G401.6 (cell line): Measurements from ENCODE around the gene MYO1E.
"Not testable (repeated sequence)": the region's sequence is repeated elsewhere in the genome, so short reads cannot be mapped to it uniquely, and the experiment has no call there.

ENCODE experiments used
- FAIRE-seq: peaks from 2 replicates; lab custom pipeline; 2012; peaks lifted over from hg19 to GRCh38; lab: Jason Lieb, UNC

MYO1E gene

DNA sequence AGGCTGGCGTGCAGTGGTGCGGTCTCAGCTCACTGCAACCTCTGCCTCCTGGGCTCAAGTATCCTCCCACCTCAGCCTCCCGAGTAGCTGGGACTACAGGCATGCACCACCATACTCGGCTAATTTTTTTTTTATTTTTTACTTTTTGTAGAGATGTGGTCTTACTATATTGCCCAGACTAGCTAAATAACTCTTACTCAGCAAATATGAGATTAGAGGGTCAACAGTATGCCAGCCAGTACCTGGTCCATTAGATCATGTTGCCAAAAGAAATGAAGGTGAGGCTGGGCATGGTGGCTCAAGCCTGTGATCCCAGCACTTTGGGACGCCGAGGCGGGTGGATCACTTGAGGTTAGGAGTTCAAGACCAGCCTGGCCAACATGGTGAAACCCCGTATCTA, 210.6 kb downstream of the MYO1E start:
- FAIRE-seq, result not testable (repeated sequence)

GRCh38 chr15:59160880-59161593, 211.6 kb downstream of the MYO1E start:
- FAIRE-seq, result no peak

DNA sequence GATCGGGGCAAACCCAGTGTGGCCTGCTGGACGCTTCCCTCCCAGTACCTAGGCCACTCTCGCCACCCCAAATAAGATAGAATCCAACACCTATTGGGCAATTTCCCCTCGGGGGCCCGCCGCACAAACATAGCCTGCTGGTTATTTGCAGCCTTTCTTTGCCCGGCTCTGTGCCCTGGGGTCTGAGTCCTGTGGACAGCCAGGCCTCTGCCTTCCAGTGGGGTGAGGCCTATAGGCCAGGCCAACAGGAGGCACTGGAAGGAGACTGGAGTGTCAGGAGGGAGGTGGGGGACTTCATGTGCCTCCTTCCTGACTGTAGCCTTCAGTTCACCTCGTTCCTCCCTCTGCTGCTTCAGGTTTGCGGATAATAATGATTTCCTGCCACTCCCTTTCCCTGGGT, 213.5 kb downstream of the MYO1E start:
- no peak for FAIRE-seq

DNA sequence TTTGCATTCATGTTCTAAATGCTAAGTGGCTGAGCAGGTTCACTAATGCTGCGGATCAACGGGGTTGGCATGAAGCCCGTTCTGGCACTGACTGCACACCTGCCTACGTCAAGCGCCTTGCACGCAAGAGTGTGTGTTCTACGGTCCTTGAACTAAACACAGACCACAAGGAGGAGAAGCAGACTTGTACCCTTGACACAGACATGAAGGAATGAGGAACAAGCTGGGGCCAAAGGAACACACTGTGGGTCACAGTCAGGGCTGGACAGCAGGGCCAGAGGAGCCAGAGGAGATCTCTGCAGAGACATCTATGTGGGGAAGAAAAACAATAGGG, 214.0 kb downstream of the MYO1E start:
- no peak for FAIRE-seq

GRCh38 chr15:59157840-59158700, 214.6 kb downstream of the MYO1E start:
- FAIRE-seq, result no peak

- no peak for FAIRE-seq
Measured at GRCh38 chr15:59157396-59157795, 215.3 kb downstream of the MYO1E start.

- FAIRE-seq, result no peak
Measured at GRCh38 chr15:59155431-59155830, 217.2 kb downstream of the MYO1E start.

GRCh38 chr15:59154243-59154642, 218.4 kb downstream of the MYO1E start:
- no peak for FAIRE-seq

DNA sequence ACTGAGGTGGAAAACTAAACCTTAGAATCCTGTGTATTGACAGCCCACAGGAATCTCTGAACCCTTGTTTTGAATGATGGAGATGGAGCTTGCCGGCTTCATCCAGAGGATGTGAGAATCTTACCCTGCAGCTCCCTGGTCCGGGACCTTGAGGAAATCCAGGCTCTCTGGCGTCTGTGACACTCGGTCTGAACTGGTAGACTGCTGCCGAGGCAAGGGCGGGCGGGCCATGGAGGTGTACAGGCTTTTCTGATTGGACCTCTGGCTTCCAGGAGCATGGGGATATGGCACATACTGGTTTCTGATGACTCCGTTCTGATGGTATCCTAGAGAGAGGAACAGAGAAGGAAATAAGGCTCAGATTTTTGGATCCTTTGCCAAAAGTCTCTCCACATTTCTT, 219.2 kb downstream of the MYO1E start:
- FAIRE-seq, result no peak

GRCh38 chr15:59152694-59153450, 219.8 kb downstream of the MYO1E start:
- FAIRE-seq, result no peak

DNA sequence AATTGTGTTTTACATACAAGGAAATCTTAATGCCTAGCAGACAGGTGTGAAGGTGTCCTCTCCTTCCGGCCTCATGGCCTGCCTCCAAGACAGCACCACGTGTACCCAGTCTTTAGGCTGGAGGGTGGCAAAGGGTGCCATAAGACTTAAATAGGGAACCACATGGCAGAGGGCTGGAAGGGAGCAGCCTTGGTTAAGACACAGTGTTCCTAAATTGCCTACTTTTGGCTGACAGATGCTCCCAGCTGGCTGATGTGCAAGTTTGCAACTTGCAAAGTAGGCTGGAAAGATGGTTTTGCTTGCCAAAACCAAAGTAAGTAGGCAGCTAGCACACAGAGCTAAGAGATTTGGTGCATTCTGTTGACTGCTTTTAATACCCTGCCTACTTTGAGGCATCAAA, 222.5 kb downstream of the MYO1E start:
- FAIRE-seq, result no peak

DNA sequence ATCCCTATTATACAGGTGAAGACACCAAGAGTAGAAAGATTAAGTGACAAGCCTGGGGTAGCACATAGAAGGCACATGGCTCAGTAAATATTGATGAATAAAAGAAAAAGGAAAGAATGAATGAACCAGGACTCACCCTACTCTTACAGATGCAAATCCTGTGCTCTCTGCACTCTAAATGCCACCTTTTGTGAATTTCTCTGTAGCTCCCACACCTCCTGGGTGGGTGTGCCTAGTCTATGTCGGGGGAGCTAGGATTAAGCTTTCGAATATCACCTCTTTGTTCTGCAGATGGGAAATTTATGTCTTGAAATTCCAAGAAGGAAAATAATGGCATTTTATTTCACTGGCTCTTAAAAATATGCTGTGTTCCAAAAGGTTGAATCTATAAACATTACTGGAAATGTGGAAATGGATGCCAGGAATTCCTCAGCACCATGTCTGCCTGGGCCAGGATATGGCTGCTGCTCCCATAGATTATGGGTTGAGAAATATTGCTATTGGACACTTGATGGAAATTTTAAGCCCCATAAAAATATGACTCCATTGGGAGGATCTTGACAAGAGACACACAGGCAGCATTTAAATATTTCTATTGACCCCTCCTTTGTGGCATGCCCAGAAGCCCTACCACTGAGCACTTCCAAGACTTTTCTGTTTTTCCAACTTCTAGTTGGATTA, 224.4 kb downstream of the MYO1E start:
- no peak for FAIRE-seq

DNA sequence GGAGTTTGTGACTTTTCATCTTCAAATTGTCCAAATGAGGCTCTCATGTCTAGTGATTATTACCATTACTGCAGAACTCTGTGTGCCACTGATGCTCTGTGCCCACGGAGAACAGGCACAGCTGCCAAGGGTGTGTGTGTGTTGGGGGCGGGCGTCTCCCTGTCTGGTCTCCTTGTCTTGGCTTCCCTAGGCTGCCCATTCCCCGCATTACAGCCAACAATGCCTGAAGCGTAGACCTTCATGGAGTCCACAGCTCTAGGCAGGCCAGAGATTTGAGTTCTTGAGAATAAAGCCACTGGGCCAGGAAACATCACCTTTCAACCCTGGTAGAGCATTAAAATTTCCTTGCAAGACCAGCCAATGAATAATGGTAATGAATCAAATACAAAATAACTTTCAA, 225.0 kb downstream of the MYO1E start:
- no peak for FAIRE-seq

- FAIRE-seq, result not testable (repeated sequence)
Measured at GRCh38 chr15:59144594-59144993, 228.1 kb downstream of the MYO1E start.

GRCh38 chr15:59143281-59143680, 229.4 kb downstream of the MYO1E start:
- FAIRE-seq, result no peak

DNA sequence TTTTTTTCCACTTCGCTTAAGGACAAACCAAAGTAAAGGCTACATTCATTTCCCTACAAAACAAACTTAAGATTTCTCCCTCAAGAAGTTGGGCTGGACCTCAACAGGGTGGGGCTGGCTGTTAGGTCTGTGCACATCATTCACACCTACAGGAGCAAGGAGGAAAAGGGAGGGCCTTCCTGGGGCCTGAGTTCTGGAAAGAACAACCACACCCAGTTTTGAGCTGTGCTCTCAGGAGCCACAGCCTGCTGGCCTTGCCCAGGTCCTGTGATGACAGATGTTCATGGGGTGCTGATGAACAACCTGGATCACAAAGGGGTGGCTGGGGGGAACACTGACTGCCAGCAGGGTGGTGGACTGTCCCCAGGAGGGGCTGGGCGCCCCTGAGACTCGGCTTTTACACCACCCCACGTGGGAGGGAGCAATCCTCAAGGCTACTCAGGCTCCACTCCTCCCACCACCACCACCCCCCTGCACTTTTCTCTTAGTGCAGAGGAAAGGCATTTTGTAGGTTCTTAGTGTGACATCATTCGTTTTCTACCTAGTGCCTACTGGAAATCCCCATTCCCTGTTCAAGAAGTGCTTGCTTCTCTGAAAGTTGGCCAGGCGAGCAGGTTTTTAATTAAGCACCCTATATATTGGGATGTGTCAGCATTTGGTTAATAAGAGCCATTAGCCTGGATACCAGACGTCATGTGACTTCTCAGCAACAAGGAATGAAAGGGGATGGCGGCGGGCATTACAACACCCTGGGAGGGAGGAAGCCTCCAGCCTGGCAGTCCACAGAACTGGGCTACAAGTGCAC, 232.0 kb downstream of the MYO1E start:
- FAIRE-seq, result no peak

GRCh38 chr15:59138243-59138642, 234.4 kb downstream of the MYO1E start:
- FAIRE-seq, result no peak

DNA sequence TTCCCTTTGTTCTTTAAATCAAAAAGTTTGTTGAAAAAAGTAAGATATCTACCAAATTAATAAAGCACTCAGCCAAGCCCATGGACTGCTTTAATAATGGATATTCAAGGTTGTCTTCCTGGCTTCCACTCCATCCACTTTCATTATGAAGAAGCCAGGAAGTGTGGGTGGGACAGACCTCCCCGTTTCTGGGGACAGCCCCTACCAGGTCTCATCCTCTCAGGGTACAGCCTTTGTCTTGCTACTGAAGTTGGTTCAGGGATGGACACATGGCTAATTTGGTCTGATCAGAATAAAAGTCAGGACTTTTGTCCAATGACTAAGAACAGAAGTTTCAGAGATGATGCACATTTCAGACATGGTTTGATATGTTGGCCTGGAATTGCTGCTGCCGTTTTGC, 235.1 kb downstream of the MYO1E start:
- FAIRE-seq, result no peak

DNA sequence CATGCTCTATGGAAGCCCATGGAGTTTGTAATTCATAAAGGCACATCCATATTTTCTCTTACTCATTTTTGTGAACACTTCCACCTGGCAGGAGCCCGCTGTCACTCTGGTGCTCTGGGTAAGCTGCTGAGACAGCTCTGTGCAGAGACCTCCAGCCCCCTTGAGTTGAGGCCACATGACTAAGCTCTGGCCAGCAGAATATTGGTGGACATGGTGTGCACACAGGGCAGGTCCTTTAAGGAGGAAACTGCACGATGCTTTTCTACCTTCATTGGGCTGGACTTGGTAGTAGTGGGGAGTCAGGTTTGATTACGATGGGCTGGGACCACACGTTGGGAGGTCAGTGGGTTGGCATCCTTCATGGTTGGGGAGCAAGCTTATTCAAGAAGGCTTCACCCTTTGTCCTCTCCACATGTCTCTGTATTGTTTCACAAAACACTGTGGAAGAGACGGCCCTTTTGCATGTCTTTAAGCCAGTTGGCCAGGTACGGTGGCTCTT, 238.7 kb downstream of the MYO1E start:
- FAIRE-seq, result no peak

- no peak for FAIRE-seq
Measured at GRCh38 chr15:59131969-59132562, 240.6 kb downstream of the MYO1E start.

DNA sequence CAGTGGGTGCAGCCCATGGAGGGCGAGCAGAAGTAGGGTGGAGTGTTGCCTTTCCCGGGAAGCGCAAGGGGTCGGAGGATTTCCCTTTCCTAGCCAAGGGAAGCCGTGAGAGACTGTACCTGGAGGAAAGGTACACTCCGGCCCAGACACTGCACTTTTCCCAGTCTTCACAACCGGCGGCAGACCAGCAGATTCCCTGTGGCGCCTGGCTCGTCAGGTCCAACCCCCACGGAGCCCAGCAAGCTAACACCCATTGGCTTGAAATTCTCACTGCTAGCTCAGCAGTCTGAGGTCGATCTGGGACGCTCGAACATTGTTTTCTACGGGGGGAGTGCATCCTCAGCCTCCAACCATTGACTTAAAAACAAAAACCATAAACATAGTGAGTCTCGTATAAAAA, 241.2 kb downstream of the MYO1E start:
- no peak for FAIRE-seq
